ENCODE results near the gene SLC16A9. TPM values are rescaled to one million over a fixed set of nuclear protein-coding genes. Genes with fewer than 3 reads are reported as not detected.
"Not testable (repeated sequence)": the region's sequence is repeated elsewhere in the genome, so short reads cannot be mapped to it uniquely, and the experiment has no call there.

Gene SLC16A9
- total RNA-seq, 1 experiment from 2014 or later, result 4.1 TPM

DNA sequence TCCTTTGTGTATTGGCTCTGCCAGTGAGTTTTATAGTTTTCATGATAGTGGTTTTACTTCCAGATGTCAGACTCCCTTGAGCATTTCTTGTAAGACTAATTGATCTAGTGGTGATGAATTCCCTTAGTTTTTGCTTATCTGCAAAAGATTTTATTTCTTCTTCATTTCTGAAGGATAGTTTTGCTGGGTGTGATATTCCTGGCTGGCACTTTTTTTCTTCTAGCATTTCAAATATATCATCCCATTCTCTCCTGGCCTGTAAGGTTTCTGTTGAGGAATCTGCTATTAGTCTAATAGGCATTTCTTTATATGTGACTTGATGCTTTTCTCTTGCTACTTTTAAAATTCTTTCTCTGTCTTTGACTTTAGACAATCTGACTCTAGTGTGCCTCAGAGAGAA, 64.8 kb downstream of the SLC16A9 start:
- H3K9me3 ChIP-seq (ENCODE audit: control insufficient read depth, low read depth, low read length), result no peaks in the 10 kb centered on the region
- no peak overlapping the region for H2BK15ac ChIP-seq (ENCODE audit: low read depth, low read length)
- H2BK120ac ChIP-seq (ENCODE audit: low read depth, low read length, poor library complexity, severe bottlenecking), result no peak overlapping the region
- H3K27me3 Mint-ChIP-seq (ENCODE audit: low read depth), result peaks cover 2% of the 10 kb centered on the region; the same call in 1 of the 2 replicates
- peaks cover 10 to 11% of the 10 kb centered on the region in 2 experiments for H3K4me1 Mint-ChIP-seq
- no peak overlapping the region for H4K8ac ChIP-seq (replicated peaks; ENCODE audit: insufficient read length, low read depth, low read length)
- no peaks in the 10 kb centered on the region for H3K79me1 ChIP-seq (ENCODE audit: insufficient read depth, low read depth, low read length, poor library complexity, severe bottlenecking)
- H3K9ac ChIP-seq (ENCODE audit: extremely low read depth, insufficient read length, low read length), result no peak overlapping the region
- H3K4me3 Mint-ChIP-seq, result no peak overlapping the region
- H3K36me3 Mint-ChIP-seq (ENCODE audit: insufficient read depth in 1 of 3, low read depth in 3 of 3), result peaks cover 0 to 23% (median 4%) of the 10 kb centered on the region in 3 experiments; a peak in 3 of 7 replicates
- no peak overlapping the region for H4K91ac ChIP-seq (ENCODE audit: insufficient read length, low read depth, low read length)
- no peak overlapping the region for H3K27ac Mint-ChIP-seq
- H3K27ac ChIP-seq (ENCODE audit: insufficient read length, low read depth, low read length), result no peak overlapping the region
- TF ChIP-seq, protein P1, sequence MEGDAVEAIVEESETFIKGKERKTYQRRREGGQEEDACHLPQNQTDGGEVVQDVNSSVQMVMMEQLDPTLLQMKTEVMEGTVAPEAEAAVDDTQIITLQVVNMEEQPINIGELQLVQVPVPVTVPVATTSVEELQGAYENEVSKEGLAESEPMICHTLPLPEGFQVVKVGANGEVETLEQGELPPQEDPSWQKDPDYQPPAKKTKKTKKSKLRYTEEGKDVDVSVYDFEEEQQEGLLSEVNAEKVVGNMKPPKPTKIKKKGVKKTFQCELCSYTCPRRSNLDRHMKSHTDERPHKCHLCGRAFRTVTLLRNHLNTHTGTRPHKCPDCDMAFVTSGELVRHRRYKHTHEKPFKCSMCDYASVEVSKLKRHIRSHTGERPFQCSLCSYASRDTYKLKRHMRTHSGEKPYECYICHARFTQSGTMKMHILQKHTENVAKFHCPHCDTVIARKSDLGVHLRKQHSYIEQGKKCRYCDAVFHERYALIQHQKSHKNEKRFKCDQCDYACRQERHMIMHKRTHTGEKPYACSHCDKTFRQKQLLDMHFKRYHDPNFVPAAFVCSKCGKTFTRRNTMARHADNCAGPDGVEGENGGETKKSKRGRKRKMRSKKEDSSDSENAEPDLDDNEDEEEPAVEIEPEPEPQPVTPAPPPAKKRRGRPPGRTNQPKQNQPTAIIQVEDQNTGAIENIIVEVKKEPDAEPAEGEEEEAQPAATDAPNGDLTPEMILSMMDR (conservative IDR thresholded peaks at IDR 0.05), result no peak
- no peak overlapping the region for H3K14ac ChIP-seq (ENCODE audit: insufficient read depth, low read length)
- DNase-seq, result no peak
- H4K20me1 ChIP-seq (ENCODE audit: control insufficient read depth, insufficient read depth, insufficient read length), result no peaks in the 10 kb centered on the region
- no peaks in the 10 kb centered on the region for H3K79me2 ChIP-seq (ENCODE audit: insufficient read depth, low read length)
- H3K9me3 Mint-ChIP-seq, result peaks cover 10 to 16% of the 10 kb centered on the region in 2 experiments
- H3K56ac ChIP-seq (ENCODE audit: insufficient read length, low read depth, low read length), result no peak overlapping the region
- no peak overlapping the region for H2AFZ ChIP-seq (ENCODE audit: low read length)
- no peaks in the 10 kb centered on the region for H3K27me3 ChIP-seq (ENCODE audit: insufficient read depth, low read length)
- no peak overlapping the region for H3K23ac ChIP-seq (ENCODE audit: insufficient read length, low read depth, low read length)
- no peak overlapping the region for H3K4me2 ChIP-seq (ENCODE audit: insufficient read depth, insufficient read length, low read length)
- H3K23me2 ChIP-seq (ENCODE audit: insufficient read length, low read depth, low read length, poor library complexity, severe bottlenecking), result no peaks in the 10 kb centered on the region
- no peak overlapping the region for H4K5ac ChIP-seq (ENCODE audit: insufficient read length, low read depth, low read length)
- no peak overlapping the region for H3K4ac ChIP-seq (ENCODE audit: low read depth, low read length)
- no peak overlapping the region for H2BK12ac ChIP-seq (ENCODE audit: insufficient read length, low read depth, low read length)
- no peak overlapping the region for H2AK5ac ChIP-seq (ENCODE audit: insufficient read length, low read length)
- no peak overlapping the region for H3T11ph ChIP-seq (ENCODE audit: low read length)
- H2BK5ac ChIP-seq (ENCODE audit: insufficient read length, low read length), result no peak overlapping the region
- H3K4me1 ChIP-seq (ENCODE audit: insufficient read depth, low read length), result no peaks in the 10 kb centered on the region
- H2BK20ac ChIP-seq (ENCODE audit: low read depth, low read length, poor library complexity, severe bottlenecking), result no peak overlapping the region
- H3K18ac ChIP-seq (ENCODE audit: insufficient read length, low read depth, low read length), result no peak overlapping the region

DNA sequence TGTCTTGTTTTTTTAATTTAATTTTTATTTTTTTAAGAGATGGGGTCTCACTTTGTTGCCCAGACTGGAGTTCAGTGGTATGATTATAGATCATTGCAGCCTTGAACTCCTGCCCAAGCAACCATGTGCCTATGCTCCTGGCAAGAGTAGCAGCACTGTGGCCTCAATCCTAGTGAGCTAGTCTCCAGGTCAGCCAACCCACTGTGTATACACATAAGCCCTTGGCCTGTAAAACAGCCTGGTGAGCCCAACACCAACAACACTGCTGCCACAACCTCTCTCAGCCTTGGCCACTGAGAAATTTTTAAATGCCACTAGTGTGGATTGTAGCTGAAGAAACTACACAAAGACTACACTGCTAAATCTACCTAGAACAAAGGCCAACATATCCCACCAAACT, 68.0 kb downstream of the SLC16A9 start:
- H3K27me3 ChIP-seq (ENCODE audit: insufficient read depth, low read length); H2BK12ac ChIP-seq (ENCODE audit: insufficient read length, low read depth, low read length); H3K23ac ChIP-seq (ENCODE audit: insufficient read length, low read depth, low read length); H4K8ac ChIP-seq (replicated peaks; ENCODE audit: insufficient read length, low read depth, low read length); H3K23me2 ChIP-seq (ENCODE audit: insufficient read length, low read depth, low read length, poor library complexity, severe bottlenecking); H3K4me3 Mint-ChIP-seq; DNase-seq; H3K4ac ChIP-seq (ENCODE audit: low read depth, low read length); H3K56ac ChIP-seq (ENCODE audit: insufficient read length, low read depth, low read length); H3K27ac Mint-ChIP-seq; H3K9ac ChIP-seq (ENCODE audit: extremely low read depth, insufficient read length, low read length); H2BK20ac ChIP-seq (ENCODE audit: low read depth, low read length, poor library complexity, severe bottlenecking); H3K4me2 ChIP-seq (ENCODE audit: insufficient read depth, insufficient read length, low read length); H3K9me3 ChIP-seq (ENCODE audit: control insufficient read depth, low read depth, low read length); H4K20me1 ChIP-seq (ENCODE audit: control insufficient read depth, insufficient read depth, insufficient read length); H2BK15ac ChIP-seq (ENCODE audit: low read depth, low read length); H2AFZ ChIP-seq (ENCODE audit: low read length); H3K4me1 ChIP-seq (ENCODE audit: insufficient read depth, low read length); H3K4me1 Mint-ChIP-seq; H3T11ph ChIP-seq (ENCODE audit: low read length); H2BK120ac ChIP-seq (ENCODE audit: low read depth, low read length, poor library complexity, severe bottlenecking); H3K18ac ChIP-seq (ENCODE audit: insufficient read length, low read depth, low read length); H3K79me2 ChIP-seq (ENCODE audit: insufficient read depth, low read length); H3K27me3 Mint-ChIP-seq (ENCODE audit: low read depth); H3K14ac ChIP-seq (ENCODE audit: insufficient read depth, low read length); H4K91ac ChIP-seq (ENCODE audit: insufficient read length, low read depth, low read length); H2BK5ac ChIP-seq (ENCODE audit: insufficient read length, low read length); H2AK5ac ChIP-seq (ENCODE audit: insufficient read length, low read length); H3K79me1 ChIP-seq (ENCODE audit: insufficient read depth, low read depth, low read length, poor library complexity, severe bottlenecking); H4K5ac ChIP-seq (ENCODE audit: insufficient read length, low read depth, low read length); H3K27ac ChIP-seq (ENCODE audit: insufficient read length, low read depth, low read length): not testable (repeated sequence)
- Mint-ChIP-seq H3K36me3 (ENCODE audit: insufficient read depth in 1 of 3, low read depth in 3 of 3) (peaks cover 3 to 35% (median 7%) of the 10 kb centered on the region in 3 experiments; a peak in 4 of 7 replicates), H3K9me3 (peaks cover 20 to 23% of the 10 kb centered on the region in 2 experiments)

Data from H9 (cell line).